Common myeloid progenitor, CD34-positive (primary cell): ENCODE data around the gene CSF1R.
"Not testable (repeated sequence)": the region's sequence is repeated elsewhere in the genome, so short reads cannot be mapped to it uniquely, and the experiment has no call there.

Experiments
- CTCF ChIA-PET: fragments of 350-600 bp; sonication (Branson Sonifier 250); formaldehyde crosslinking; loops from one replicate; lab custom pipeline; 2021; ENCODE audit warnings: antibody characterized with exemption; lab: Charles Lee
- POLR2A ChIA-PET: fragments of 350-600 bp; sonication (Branson Sonifier 250); formaldehyde crosslinking; loops from one replicate; lab custom pipeline; 2021; ENCODE audit warnings: antibody characterized with exemption; lab: Charles Lee
- DNase-seq, 3 donors: peaks; one replicate each; pipeline versions ENCODE4 v3.0.0 to v3.0.0-alpha.2; 2013
- H3K27ac ChIP-seq, 2 experiments: 1 replicate in 1 of 2; 2 replicates in 1 of 2; pipeline ENCODE4 v1.7.0; 2013; ENCODE audit warnings: inconsistent platforms in 2 of 2, low read length in 2 of 2, mild to moderate bottlenecking in 2 of 2, low read depth in 1 of 2, moderate library complexity in 1 of 2; ENCODE audit not compliant: severe bottlenecking in 2 of 2, insufficient read depth in 1 of 2, poor library complexity in 1 of 2
- H3K27me3 ChIP-seq, 5 experiments: replicated peaks in 2 of 5; 1 replicate in 3 of 5; 2 replicates in 2 of 5; pipeline versions ENCODE4 v1.6.1 to v1.7.0; 2013; ENCODE audit warnings: low read length in 4 of 5, mild to moderate bottlenecking in 2 of 5, moderate library complexity in 2 of 5, inconsistent platforms in 1 of 5; ENCODE audit not compliant: insufficient read depth in 5 of 5, control insufficient read depth in 4 of 5
- H3K36me3 ChIP-seq, 4 experiments: 1 replicate in 2 of 4; 2 replicates in 2 of 4; pipeline versions ENCODE4 v1.6.1 to v1.7.0; 2013; ENCODE audit warnings: low read length in 3 of 4, control low read depth in 1 of 4, mild to moderate bottlenecking in 1 of 4; ENCODE audit not compliant: control insufficient read depth in 4 of 4, insufficient read depth in 4 of 4
- H3K4me1 ChIP-seq, 4 experiments: 1 replicate in 3 of 4; 2 replicates in 1 of 4; pipeline versions ENCODE4 v1.6.1 to v1.7.1; 2013; ENCODE audit warnings: low read length in 3 of 4, mild to moderate bottlenecking in 3 of 4, control low read depth in 1 of 4, inconsistent platforms in 1 of 4, moderate library complexity in 1 of 4; ENCODE audit not compliant: control insufficient read depth in 4 of 4, insufficient read depth in 4 of 4; ENCODE audit errors: control extremely low read depth in 1 of 4
- H3K4me3 ChIP-seq, 7 experiments: 1 replicate in 4 of 7; 2 replicates in 3 of 7; pipeline versions ENCODE4 v1.5.1 to v1.7.0; 2013; ENCODE audit warnings: mild to moderate bottlenecking in 7 of 7, low read length in 6 of 7, moderate library complexity in 6 of 7, inconsistent platforms in 2 of 7, low read depth in 2 of 7, control low read depth in 1 of 7; ENCODE audit not compliant: insufficient read depth in 4 of 7, control insufficient read depth in 1 of 7; ENCODE audit errors: extremely low read depth in 1 of 7
- H3K9me3 ChIP-seq, 5 experiments: 1 replicate in 4 of 5; 2 replicates in 1 of 5; pipeline versions ENCODE4 v1.6.1 to v1.7.1; 2013; ENCODE audit warnings: low read length in 4 of 5, mild to moderate bottlenecking in 2 of 5, inconsistent platforms in 1 of 5, low read depth in 1 of 5, moderate library complexity in 1 of 5; ENCODE audit not compliant: control insufficient read depth in 4 of 5, insufficient read depth in 2 of 5; ENCODE audit errors: control extremely low read depth in 1 of 5
- WGBS: methylation state at CpG from one replicate; pipeline ENCODE4 v1.1.5; 2013; ENCODE audit not compliant: insufficient coverage; 5-methylcytosine and 5-hydroxymethylcytosine counted together

CSF1R gene

DNA sequence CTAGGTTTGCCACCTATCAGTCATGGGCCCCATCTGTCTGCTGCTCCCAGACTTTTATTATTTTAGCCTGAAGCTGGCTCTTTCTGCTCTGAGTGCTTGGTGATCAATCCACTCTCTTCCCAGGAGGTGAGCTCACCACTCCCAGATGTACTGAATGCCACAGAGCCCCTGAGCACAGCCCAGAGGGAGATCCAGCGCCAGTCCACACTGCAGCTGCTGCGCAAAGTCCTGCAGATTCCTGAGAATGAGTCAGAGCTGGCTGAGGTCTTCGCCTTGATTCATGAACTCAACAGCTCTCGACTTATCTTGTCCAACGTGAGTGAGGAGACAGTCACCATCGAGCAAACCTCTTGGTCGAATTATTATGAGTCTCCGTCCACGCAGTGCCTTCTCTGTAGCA is 49.8 kb downstream of the CSF1R start:
- H3K9me3 ChIP-seq = no peaks in the 10 kb centered on the region
- no peak for DNase-seq
- WGBS = 100% methylated on average over 9 of the region's 9 CpGs
- H3K27ac ChIP-seq = no peak overlapping the region
- POLR2A ChIA-PET = interaction anchor here (0.5 kb wide), 1 partner anchor 448 kb away, joined by 3 read pairs; no protein-coding TSS in a partner anchor
- CTCF ChIA-PET = interaction anchor here (1.0 to 3.7 kb wide), 4 partner anchors 8 to 85 kb away, joined by 3 to 14 read pairs (median 6); no protein-coding TSS in a partner anchor
- H3K4me3 ChIP-seq = no peak overlapping the region
- H3K36me3 ChIP-seq = peaks cover 32 to 96% (median 84%) of the 10 kb centered on the region in 4 experiments
- no peaks in the 10 kb centered on the region for H3K27me3 ChIP-seq
- H3K4me1 ChIP-seq = no peaks in the 10 kb centered on the region

GRCh38 chr5:150035139-150035895 is 51.0 kb downstream of the CSF1R start:
- Histone ChIP-seq H3K27me3 (no peaks in the 10 kb centered on the region), H3K4me1 (no peaks in the 10 kb centered on the region), H3K9me3 (no peaks in the 10 kb centered on the region), H3K27ac (no peak overlapping the region), H3K4me3 (no peak overlapping the region), H3K36me3 (peaks cover 33 to 96% (median 83%) of the 10 kb centered on the region in 4 experiments)
- 83% methylated on average over 3 of the region's 7 CpGs for WGBS
- ChIA-PET CTCF (interaction anchor here (1.3 to 3.7 kb wide), 6 partner anchors 9 to 86 kb away, joined by 3 to 14 read pairs (median 7); no protein-coding TSS in a partner anchor), POLR2A (no interaction called here)
- DNase-seq = peak in 1 of 3 donors; percentile 20

DNA sequence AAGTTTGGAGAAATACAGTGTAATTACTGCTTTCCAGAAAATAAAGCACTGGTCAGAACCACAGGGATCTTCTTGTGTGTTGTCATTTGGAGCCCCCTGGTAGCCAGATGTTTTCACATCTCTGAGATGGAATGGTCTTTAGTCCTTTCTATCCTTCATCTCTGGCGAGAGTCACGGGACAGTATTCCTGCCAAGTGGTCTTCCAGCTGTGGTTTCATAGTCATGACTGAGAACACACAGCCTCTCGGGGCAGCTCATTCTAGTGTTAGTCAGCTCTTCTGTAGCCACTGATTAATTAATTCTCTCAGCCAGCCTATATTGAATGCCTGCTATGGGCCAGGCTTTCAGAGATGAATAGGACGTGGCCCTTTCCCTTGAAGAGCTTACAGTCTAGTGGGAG is 51.7 kb downstream of the CSF1R start:
- Histone ChIP-seq H3K27ac (no peak overlapping the region), H3K4me3 (no peak overlapping the region), H3K27me3 (no peaks in the 10 kb centered on the region), H3K4me1 (no peaks in the 10 kb centered on the region), H3K36me3 (peaks cover 36 to 97% (median 81%) of the 10 kb centered on the region in 4 experiments), H3K9me3 (no peaks in the 10 kb centered on the region)
- 100% methylated on average over 4 of the region's 4 CpGs for WGBS
- CTCF ChIA-PET = interaction anchor here (0.6 to 3.7 kb wide), 9 partner anchors 9 to 84 kb away, joined by 3 to 14 read pairs (median 3); no protein-coding TSS in a partner anchor
- no peak for DNase-seq
- POLR2A ChIA-PET = no interaction called here

DNA sequence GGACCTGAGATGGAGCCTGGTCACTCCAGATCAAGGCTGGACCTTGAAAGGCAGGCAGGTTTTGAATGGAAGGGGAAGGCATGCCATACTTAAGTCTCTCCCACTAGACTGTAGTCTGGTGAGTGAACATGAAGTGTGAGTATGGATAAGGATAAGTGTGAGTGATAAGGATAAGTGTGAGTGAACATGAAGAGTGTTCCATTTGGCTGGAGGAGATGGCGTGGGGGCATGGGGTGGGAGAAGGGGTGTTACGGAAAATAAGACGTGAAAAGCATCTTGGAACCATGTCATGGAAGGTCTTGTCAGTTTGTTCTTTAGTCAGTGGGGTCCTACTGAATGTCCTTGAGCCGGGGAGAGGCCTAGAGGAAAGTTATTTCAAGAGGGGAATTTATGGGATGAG is 53.0 kb downstream of the CSF1R start:
- Histone ChIP-seq H3K36me3 (peaks cover 38 to 99% (median 80%) of the 10 kb centered on the region in 4 experiments), H3K4me1 (no peaks in the 10 kb centered on the region), H3K4me3 (no peak overlapping the region), H3K27ac (no peak overlapping the region), H3K9me3 (no peaks in the 10 kb centered on the region), H3K27me3 (no peaks in the 10 kb centered on the region)
- DNase-seq = no peak
- 100% methylated on average over 4 of the region's 4 CpGs for WGBS
- ChIA-PET CTCF (interaction anchor here (1.3 to 3.7 kb wide), 5 partner anchors 11 to 86 kb away, joined by 3 to 14 read pairs (median 6); no protein-coding TSS in a partner anchor), POLR2A (no interaction called here)

- POLR2A ChIA-PET = not testable (repeated sequence)
- CTCF ChIA-PET = interaction anchor here (1.8 kb wide), 2 partner anchors 15 to 22 kb away, joined by 4 to 5 read pairs; no protein-coding TSS in a partner anchor
Measured at GRCh38 chr5:150028047-150028446, 58.3 kb downstream of the CSF1R start.

GRCh38 chr5:150026682-150027172 is 59.6 kb downstream of the CSF1R start:
- H3K27me3 ChIP-seq = no peaks in the 10 kb centered on the region
- ChIA-PET CTCF (interaction anchor here (1.0 to 2.0 kb wide), 10 partner anchors 11 to 183 kb away, joined by 3 to 9 read pairs (median 4); no protein-coding TSS in a partner anchor), POLR2A (no interaction called here)
- no peaks in the 10 kb centered on the region for H3K9me3 ChIP-seq
- peak overlapping the region in 1 of 2 experiments; percentile 18 for H3K27ac ChIP-seq
- H3K4me1 ChIP-seq = peaks cover 0 to 7% (median 6%) of the 10 kb centered on the region in 4 experiments
- peaks cover 39 to 87% (median 65%) of the 10 kb centered on the region in 4 experiments for H3K36me3 ChIP-seq
- 100% methylated on average over 3 of the region's 4 CpGs for WGBS
- no peak overlapping the region for H3K4me3 ChIP-seq
- peak in 2 of 3 donors; percentile 41 to 69 for DNase-seq

More at GRCh38 chr5:150028047-150028446, 58.3 kb downstream of the CSF1R start:
- not testable (repeated sequence) for DNase-seq, H3K4me3 ChIP-seq, H3K27ac ChIP-seq, H3K4me1 ChIP-seq, H3K27me3 ChIP-seq, H3K9me3 ChIP-seq
- no CpG with 5 or more reads among the region's 1 CpG for WGBS
- H3K36me3 ChIP-seq = peaks cover 46 to 90% (median 68%) of the 10 kb centered on the region in 4 experiments
